ENCODE data around the gene LAMA2.

The LAMA2 gene

DNA sequence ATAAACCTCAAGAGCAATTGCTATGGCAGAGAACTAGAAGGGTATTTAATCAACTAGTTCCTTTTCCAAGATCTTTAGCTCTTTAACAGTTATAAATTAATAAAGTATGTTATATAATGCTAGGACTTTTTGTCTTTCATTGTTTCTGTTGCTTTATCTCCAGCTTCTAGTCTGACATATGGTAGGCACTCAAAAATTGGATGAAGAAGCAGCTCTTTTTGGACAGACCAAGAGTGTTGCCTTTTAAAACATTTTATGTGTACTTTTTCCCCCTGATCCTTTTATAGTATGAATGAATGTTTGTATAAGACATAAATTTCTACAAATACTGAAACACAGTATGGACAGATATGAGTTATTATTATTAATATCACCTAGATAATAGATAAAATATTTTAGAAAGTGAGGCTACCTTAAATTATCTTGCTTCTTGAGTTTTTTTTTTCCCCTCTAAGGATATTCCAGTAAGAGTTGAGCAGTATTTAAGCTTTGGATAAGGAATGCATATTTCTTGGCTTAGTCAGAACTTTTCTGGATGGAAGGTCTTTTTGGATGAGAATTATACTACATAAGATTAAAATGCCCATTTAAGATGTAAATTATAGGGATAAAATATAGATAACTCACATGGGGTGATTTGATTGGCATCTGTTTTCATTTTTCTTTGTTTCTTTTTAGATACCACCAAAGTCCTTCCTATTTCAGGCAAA, 16.6 kb downstream of the LAMA2 start:
- DNase-seq: no peak

- DNase-seq: no peak
Observed at GRCh38 chr6:128903715-128904114, 20.8 kb downstream of the LAMA2 start.

GRCh38 chr6:128914051-128914450, 31.1 kb downstream of the LAMA2 start:
- no peak for DNase-seq

GRCh38 chr6:128918886-128919285, 35.9 kb downstream of the LAMA2 start:
- DNase-seq: no peak

DNA sequence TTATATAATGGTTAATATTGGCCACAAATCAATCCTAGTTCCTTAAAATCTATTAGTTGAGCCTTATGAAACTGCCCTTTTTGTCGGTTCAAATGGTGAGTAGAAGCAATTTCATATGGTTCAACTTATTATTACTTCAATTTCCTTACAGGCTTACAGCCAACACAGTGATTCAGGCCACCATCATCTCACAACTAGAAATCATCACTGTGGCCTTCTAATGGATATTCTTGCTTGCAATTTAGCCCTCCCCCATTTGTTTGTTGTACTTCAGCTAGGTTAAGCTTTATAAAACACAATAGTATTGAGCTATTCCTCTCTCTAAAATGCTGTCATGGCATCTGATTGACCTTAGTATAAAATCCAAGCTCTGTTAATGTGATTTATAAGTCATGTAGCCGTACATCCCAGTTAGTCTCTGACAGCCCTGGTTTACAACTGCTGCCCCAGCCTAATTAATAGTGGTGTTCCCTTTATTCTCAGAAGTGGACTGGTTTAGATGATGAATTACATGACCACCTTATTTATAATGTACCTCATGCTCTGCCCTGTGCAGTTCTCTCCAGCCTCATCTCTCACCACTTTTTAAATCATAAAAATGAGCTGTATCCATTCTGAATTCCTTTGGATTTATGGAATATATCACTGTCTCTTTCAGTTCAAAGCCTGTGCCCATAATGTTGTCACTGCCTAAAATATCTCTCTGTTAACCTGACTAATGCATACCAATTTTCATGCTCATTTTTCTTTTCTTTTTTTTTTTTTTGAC, 36.7 kb downstream of the LAMA2 start:
- no peak for DNase-seq

DNA sequence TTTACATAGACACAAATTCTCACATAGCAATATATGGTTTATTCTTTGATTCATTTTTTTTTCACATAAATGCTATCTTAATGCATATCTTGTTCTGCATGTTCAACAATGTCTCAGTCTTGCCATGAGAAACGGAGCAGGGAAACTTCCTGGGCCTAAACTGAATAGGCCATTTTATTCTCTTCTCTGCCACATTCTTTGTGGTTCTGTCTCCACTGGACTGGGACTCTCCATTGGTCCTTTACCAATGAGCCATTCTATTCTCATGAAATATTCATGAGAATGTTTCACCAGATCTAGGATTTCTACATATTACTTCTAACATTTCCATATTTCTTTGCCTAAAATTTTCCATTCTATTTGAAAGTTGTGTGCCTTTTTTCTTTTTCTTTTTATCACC, 42.8 kb downstream of the LAMA2 start:
- no peak for DNase-seq

- DNase-seq: no peak
Observed at GRCh38 chr6:128929869-128930268, 46.9 kb downstream of the LAMA2 start.

GRCh38 chr6:128930321-128930720, 47.4 kb downstream of the LAMA2 start:
- no peak for DNase-seq

DNA sequence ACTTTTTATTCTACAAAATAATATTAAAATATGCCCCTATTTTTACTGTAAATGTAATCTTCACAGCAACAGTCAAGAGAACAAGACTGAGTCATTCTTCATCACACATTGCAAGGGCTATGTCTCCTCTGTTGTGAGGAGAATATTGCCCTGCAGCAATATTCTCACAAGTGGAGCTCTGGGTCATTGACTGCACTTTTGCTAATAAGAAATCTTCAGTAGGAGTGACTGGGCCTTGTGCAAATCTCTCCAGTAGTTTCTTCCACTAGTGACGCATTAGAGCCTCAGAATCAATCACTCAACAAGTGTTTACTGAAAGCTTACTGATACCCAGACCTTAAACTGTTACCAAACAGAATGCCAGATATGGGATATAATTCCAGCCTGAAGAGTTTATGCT, 49.1 kb downstream of the LAMA2 start:
- no peak for DNase-seq

GRCh38 chr6:128950864-128951263, 67.9 kb downstream of the LAMA2 start:
- no peak for DNase-seq

DNA sequence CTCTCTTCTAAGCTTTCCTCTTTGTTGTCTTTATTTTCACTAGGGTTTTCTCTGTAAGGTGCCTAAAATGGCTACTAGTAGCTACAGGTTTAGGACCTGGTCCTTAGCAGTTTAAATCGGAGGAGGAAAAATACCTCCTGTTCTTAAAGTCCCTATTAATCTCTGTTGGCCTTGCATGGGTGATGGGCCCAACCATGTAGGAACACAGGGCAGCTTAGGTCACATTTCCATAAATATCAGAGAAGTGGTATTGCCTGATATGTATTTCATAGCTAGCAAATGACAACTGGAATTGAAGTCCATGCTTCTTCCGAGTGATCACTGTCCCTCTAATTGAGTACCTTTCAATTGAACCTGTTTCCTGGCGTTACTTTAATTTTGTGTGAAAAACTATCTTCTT, 70.0 kb downstream of the LAMA2 start:
- no peak for DNase-seq

DNA sequence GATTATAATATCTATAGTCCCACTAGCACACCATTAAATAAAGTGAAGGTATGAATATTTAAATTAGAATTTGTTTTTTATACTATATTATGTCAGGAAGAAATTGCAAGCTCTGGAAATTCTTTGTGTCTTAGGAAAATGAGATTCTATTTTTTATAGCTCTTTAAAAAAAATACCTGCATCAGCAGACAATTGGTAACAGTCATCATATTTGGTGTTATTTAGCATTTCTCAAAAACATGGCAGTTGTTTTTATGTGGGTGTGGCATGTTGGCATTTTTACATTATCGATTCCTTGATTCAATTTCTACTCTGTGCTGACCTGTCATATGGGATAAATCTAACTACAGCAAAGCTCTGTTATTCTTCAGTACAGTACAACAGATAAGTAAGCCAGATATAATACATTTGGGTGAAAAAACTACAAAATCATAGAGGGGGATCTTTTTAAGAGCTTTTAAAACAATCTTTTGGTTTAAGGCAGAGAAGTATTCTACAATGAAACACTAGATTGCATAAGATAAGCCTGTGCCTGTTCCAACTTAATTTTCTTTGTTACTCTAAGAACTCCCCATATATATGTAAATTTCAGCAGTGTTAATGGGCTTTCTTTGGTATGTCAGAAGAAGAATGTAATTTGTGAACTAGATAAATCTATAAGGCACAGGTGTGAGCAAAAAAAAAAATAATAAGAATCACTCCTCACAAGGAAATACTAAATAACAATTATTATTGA, 71.5 kb downstream of the LAMA2 start:
- no peak for DNase-seq

- no peak for DNase-seq
Observed at GRCh38 chr6:128963561-128963960, 80.6 kb downstream of the LAMA2 start.

GRCh38 chr6:128964233-128964755, 81.4 kb downstream of the LAMA2 start:
- no peak for DNase-seq

DNA sequence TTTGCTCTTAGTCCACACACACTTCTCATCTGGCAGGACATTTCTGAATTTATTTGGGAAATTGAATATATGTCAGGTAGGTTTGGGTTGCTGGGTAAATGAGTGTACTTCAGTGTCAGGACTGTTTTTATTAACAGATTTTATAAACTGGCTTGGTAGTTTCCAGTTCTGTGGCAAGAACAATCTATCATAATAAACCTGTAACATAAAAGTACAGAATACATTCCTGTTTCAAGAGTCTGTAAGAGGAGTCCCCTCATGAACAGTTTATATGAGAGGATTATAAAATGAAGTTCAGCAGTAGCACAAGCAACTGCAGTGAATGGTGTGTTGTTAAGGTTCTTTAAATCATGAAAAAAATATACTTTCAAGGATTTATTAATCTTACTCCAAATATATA, 81.8 kb downstream of the LAMA2 start:
- DNase-seq: no peak

GRCh38 chr6:128966934-128967333, 84.0 kb downstream of the LAMA2 start:
- no peak for DNase-seq

GRCh38 chr6:128979071-128979470, 96.1 kb downstream of the LAMA2 start:
- DNase-seq: no peak

DNA sequence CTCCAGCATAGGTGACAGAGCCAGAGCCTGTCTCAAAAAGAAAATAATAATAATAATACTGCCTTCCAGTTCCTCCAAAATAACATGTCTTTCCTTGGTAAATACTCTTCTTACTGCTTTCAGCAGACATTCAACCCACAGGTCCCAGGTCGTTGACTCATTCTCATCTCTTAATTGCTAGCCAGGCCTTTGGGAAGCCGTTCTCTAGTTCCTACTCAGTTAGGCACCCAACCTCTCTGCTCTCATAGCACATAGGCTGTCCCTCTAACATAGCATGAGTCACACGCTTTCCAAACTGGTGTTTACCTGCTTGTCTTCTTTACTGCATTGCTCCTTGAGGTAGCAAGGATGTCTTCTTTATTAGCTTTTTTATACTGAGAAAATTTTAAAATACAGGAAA, 98.8 kb downstream of the LAMA2 start:
- DNase-seq: no peak

DNA sequence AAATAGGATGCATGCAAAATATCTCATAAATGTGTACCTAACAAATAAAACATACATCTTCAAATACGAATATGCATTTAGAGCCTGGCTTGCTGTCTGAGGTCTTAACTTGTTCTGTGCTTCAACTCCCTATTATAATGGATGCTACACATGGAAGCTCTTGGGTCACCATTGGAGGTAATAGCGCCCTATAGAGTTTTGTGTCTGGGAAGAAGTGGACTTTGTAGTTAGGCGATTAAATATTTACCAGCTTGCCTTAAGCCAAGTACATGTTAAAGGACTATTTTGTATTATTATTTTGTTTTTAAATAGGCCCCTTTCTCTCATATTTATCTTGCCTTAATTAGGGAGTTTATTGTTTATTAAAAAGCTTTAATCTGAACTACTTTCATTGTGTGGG, 107.4 kb downstream of the LAMA2 start:
- DNase-seq: no peak

- DNase-seq: no peak
Observed at GRCh38 chr6:128990915-128991314, 108.0 kb downstream of the LAMA2 start.

DNA sequence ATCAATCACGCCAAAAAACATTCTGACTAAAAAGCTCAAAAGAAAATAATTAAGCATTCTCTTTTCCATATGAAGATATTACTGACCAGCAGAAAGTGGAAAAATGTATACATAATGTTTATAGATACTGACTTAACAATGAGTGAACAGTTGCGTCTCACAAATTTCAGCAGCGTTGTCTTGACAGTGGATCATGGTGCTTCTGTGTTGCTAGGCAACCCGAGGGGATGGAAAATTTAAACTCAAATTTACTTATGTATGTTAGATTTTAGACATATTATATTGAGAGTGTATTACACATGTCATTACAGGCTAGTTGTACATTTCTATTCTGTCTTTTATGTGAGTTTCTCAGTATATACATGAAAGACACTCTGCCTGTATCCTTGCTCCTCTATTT, 110.2 kb downstream of the LAMA2 start:
- DNase-seq: no peak

- DNase-seq: no peak
Observed at GRCh38 chr6:128997880-128998279, 114.9 kb downstream of the LAMA2 start.

GRCh38 chr6:129006724-129007514, 124.0 kb downstream of the LAMA2 start:
- no peak for DNase-seq
